Activated CD4-positive, CD25-positive, alpha-beta regulatory T cell treated with anti-CD3 and anti-CD28 coated beads, Interleukin-2, amount 50 U/mL, for 24 hours (primary cell): ENCODE measurements around the gene ULBP1.
"Not testable (repeated sequence)": the region's sequence is repeated elsewhere in the genome, so short reads cannot be mapped to it uniquely, and the experiment has no call there.

Source experiments
- ATAC-seq, 2 donors: fragments of 150-1000 bp; cut with Tn5 transposase; one replicate each; pipeline ENCODE4 v1.10.0; 2021; ENCODE audit warnings: mild to moderate bottlenecking in 1 of 2, moderate library complexity in 1 of 2

ULBP1 gene

GRCh38 chr6:150008588-150008987, 44.8 kb downstream of the ULBP1 start:
- no peak for ATAC-seq

DNA sequence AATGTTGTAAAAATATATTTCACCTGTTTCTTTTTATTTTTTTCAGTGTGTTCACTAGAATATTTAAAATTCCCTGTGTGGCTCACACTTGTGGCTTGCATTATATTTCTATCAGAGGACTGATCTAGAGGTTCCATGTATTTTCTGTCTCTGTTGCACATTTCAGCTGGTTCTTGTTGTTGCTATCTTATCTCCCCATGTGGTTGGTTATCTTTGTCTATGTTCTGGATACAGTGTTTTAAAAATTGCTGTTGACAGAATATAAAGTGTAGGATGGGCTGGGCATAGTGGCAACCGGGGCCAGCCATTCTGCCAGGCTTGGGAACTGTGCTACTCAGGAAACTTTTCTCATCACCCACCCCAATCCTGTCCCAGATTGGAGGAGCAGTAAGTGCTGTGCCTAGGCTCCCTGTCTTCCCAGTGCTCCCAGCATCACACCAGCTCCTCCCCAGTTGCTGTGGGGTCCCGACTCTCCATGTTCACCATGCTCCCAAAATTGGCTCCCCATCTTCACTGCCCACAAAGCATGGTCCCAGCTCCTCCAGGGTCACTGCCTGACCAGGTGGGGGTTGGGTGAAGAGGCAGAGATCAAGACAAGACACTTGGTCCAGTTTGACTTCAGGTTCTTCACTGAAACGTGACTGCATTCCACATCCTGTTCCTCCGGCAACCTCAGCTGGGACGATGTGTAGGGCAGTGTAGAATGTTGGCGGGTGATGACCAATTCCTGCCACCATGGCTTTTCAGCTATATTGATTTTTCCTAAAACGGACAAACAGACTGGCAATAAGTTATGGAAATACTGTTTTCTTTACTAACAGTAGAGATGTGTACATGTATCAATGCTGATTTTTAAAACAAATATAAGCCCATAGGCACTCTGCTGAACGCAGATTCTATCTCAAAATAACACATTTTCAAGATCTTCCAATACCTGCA, 49.4 kb downstream of the ULBP1 start:
- ATAC-seq = not testable (repeated sequence)

- not testable (repeated sequence) for ATAC-seq
Measured at GRCh38 chr6:150013785-150014622, 50.3 kb downstream of the ULBP1 start.

GRCh38 chr6:150014623-150015280, 51.0 kb downstream of the ULBP1 start:
- not testable (repeated sequence) for ATAC-seq

DNA sequence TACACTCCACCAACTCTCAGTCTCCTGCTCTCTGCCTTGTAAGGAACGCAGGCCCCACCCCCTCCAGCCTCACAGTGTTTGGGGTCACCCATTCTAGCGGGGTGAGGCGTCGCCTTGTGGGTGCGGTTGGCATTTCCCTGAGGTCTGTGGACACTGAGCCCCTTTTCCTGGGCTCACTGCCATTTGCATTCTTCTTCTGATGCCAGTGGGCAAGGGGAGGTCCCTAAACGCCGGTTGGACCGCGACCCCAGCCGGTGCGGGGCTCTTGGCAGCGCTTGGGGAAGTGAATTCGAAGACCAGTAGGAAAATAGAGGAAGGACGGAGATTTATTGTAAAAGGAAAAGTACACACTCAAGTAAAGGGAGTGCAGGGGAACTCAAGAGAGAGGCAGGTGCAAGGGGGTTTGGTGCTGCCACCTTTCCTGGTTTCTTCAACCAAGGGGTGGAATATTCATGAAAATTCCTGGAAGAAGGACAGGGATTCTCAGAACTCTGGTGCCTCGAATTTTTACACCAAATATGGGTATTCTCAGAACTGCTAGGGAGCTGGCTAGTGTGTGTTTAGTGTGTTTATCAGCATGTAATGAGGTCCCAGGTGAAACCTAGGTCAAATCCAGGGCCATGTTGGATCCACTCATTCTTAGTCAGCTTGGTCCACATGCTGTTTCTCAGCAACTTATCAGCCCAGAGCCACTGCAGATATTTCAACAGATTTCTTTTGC, 51.7 kb downstream of the ULBP1 start:
- ATAC-seq = peak; percentile 24 to 47

DNA sequence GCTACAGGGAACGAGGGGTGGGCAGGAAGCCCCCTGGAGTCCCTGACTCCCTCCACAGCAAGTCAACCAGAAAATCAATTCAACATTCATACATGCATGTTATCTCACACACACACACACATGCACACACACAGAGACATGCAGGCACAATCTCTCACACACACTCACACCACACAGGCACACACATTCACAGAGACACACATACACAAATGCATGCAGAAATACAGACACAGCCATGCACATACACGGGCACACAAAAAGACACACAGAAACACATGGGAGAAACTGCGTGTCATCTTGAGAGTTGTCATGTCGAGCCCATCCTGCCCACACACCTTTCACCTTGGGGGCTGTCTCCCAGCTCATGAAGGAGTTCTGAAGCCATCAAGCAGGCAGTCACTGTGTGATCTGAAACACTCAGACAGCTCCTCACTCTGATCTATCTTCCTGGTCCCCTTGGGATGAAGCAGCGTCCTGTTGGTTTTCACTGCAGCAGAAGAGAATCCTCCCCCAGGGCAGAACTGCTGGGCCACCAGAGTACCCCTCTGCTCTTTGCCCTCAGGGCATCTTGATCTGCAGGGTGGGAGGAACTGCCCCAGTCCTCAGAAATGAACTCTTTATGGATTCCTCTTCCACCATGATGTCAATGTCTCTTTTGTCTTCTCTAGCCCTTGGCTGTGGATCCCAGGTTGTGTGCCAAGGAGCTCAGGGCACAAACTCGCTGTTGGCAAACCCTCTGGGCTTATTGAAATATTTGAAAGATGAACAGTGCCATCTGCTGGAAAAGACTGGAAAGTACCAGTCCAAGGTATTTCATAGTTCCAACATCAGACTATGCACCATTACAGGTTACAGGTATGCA, 52.8 kb downstream of the ULBP1 start:
- peak; percentile 62 to 73 for ATAC-seq

DNA sequence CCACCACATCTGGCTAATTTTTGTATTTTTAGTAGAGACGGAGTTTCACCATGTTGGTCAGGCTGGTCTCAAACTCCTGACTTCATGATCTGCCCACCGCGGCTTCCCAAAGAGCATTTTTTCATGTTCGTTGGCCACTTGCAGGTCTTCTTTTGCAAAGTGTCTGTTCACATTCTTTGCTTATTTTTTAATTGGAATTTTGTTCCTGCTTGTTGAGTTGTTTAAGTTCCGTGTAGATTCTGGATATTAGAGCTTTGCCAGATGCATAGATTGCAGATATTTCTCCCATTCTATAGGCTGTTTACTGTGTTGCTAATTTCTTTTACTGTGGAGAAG, 53.4 kb downstream of the ULBP1 start:
- not testable (repeated sequence) for ATAC-seq

- ATAC-seq = no peak
Measured at GRCh38 chr6:150018846-150019580, 55.3 kb downstream of the ULBP1 start.

GRCh38 chr6:150021870-150022269, 58.1 kb downstream of the ULBP1 start:
- not testable (repeated sequence) for ATAC-seq
